ENCODE measurements around the gene SLC17A9. TPM values are rescaled to one million over a fixed set of nuclear protein-coding genes. Genes with fewer than 3 reads are reported as not detected.

Gene SLC17A9
- total and polyA plus RNA-seq, 4 donors: 0.69 to 2.4 (median 1.3) TPM

GRCh38 chr20:62966212-62967148 lies 14.0 kb downstream of the SLC17A9 start:
- Histone ChIP-seq H3K4me1 (ENCODE audit: control insufficient read depth, insufficient read depth, low read length) (peaks cover 12% of the 10 kb centered on the region), H3K9me3 (ENCODE audit: control insufficient read depth, insufficient read depth, low read length) (no peaks in the 10 kb centered on the region), H3K27me3 (ENCODE audit: control insufficient read depth, insufficient read depth, low read length) (peaks cover 2% of the 10 kb centered on the region), H3K36me3 (ENCODE audit: control insufficient read depth, insufficient read depth, low read length) (peaks cover 3% of the 10 kb centered on the region), H3K27ac (ENCODE audit: low read depth, low read length) (no peak overlapping the region), H3K4me3 (ENCODE audit: low read depth, low read length) (no peak overlapping the region)
- no peak for DNase-seq (ENCODE audit: low read depth in 4 of 6, low spot score in 6 of 6)
- 96% methylated on average over 26 of the region's 27 CpGs for WGBS (ENCODE audit: insufficient coverage)

GRCh38 chr20:62967149-62967501 lies 14.6 kb downstream of the SLC17A9 start:
- H3K4me1 ChIP-seq (ENCODE audit: control insufficient read depth, insufficient read depth, low read length): peaks cover 9% of the 10 kb centered on the region
- WGBS (ENCODE audit: insufficient coverage): 88% methylated on average over 6 of the region's 6 CpGs
- peaks cover 3% of the 10 kb centered on the region for H3K36me3 ChIP-seq (ENCODE audit: control insufficient read depth, insufficient read depth, low read length)
- no peak overlapping the region for H3K4me3 ChIP-seq (ENCODE audit: low read depth, low read length)
- no peak for DNase-seq (ENCODE audit: low read depth in 4 of 6, low spot score in 6 of 6)
- peaks cover 2% of the 10 kb centered on the region for H3K27me3 ChIP-seq (ENCODE audit: control insufficient read depth, insufficient read depth, low read length)
- H3K27ac ChIP-seq (ENCODE audit: low read depth, low read length): no peak overlapping the region
- no peaks in the 10 kb centered on the region for H3K9me3 ChIP-seq (ENCODE audit: control insufficient read depth, insufficient read depth, low read length)

GRCh38 chr20:62967628-62968351 lies 15.3 kb downstream of the SLC17A9 start:
- peaks cover 7% of the 10 kb centered on the region for H3K27me3 ChIP-seq (ENCODE audit: control insufficient read depth, insufficient read depth, low read length)
- H3K4me1 ChIP-seq (ENCODE audit: control insufficient read depth, insufficient read depth, low read length): peaks cover 15% of the 10 kb centered on the region
- no peaks in the 10 kb centered on the region for H3K9me3 ChIP-seq (ENCODE audit: control insufficient read depth, insufficient read depth, low read length)
- DNase-seq (ENCODE audit: low read depth in 4 of 6, low spot score in 6 of 6): no peak
- WGBS (ENCODE audit: insufficient coverage): 87% methylated on average over 26 of the region's 27 CpGs
- peaks cover 3% of the 10 kb centered on the region for H3K36me3 ChIP-seq (ENCODE audit: control insufficient read depth, insufficient read depth, low read length)
- no peak overlapping the region for H3K27ac ChIP-seq (ENCODE audit: low read depth, low read length)
- no peak overlapping the region for H3K4me3 ChIP-seq (ENCODE audit: low read depth, low read length)

- Histone ChIP-seq H3K36me3 (ENCODE audit: control insufficient read depth, insufficient read depth, low read length) (peaks cover 3% of the 10 kb centered on the region), H3K4me3 (ENCODE audit: low read depth, low read length) (no peak overlapping the region), H3K9me3 (ENCODE audit: control insufficient read depth, insufficient read depth, low read length) (no peaks in the 10 kb centered on the region), H3K27ac (ENCODE audit: low read depth, low read length) (no peak overlapping the region), H3K27me3 (ENCODE audit: control insufficient read depth, insufficient read depth, low read length) (peaks cover 15% of the 10 kb centered on the region), H3K4me1 (ENCODE audit: control insufficient read depth, insufficient read depth, low read length) (peaks cover 22% of the 10 kb centered on the region)
- no peak for DNase-seq (ENCODE audit: low read depth in 4 of 6, low spot score in 6 of 6)
- WGBS (ENCODE audit: insufficient coverage): 78% methylated on average over 12 of the region's 21 CpGs
These were observed 16.1 kb downstream of the SLC17A9 start for GRCh38 chr20:62968378-62969178.

GRCh38 chr20:62969179-62969760 lies 16.8 kb downstream of the SLC17A9 start:
- DNase-seq (ENCODE audit: low read depth in 4 of 6, low spot score in 6 of 6): no peak
- Histone ChIP-seq H3K4me1 (ENCODE audit: control insufficient read depth, insufficient read depth, low read length) (peaks cover 26% of the 10 kb centered on the region), H3K9me3 (ENCODE audit: control insufficient read depth, insufficient read depth, low read length) (no peaks in the 10 kb centered on the region), H3K27ac (ENCODE audit: low read depth, low read length) (no peak overlapping the region), H3K36me3 (ENCODE audit: control insufficient read depth, insufficient read depth, low read length) (peaks cover 3% of the 10 kb centered on the region), H3K27me3 (ENCODE audit: control insufficient read depth, insufficient read depth, low read length) (peaks cover 22% of the 10 kb centered on the region), H3K4me3 (ENCODE audit: low read depth, low read length) (no peak overlapping the region)
- 43% methylated on average over 15 of the region's 16 CpGs for WGBS (ENCODE audit: insufficient coverage)

- peaks cover 3% of the 10 kb centered on the region for H3K36me3 ChIP-seq (ENCODE audit: control insufficient read depth, insufficient read depth, low read length)
- DNase-seq (ENCODE audit: low read depth in 4 of 6, low spot score in 6 of 6): no peak
- H3K27ac ChIP-seq (ENCODE audit: low read depth, low read length): no peak overlapping the region
- peaks cover 33% of the 10 kb centered on the region for H3K4me1 ChIP-seq (ENCODE audit: control insufficient read depth, insufficient read depth, low read length)
- WGBS (ENCODE audit: insufficient coverage): 76% methylated on average over 8 of the region's 8 CpGs
- peaks cover 28% of the 10 kb centered on the region for H3K27me3 ChIP-seq (ENCODE audit: control insufficient read depth, insufficient read depth, low read length)
- no peaks in the 10 kb centered on the region for H3K9me3 ChIP-seq (ENCODE audit: control insufficient read depth, insufficient read depth, low read length)
- H3K4me3 ChIP-seq (ENCODE audit: low read depth, low read length): no peak overlapping the region
These were observed 17.4 kb downstream of the SLC17A9 start for GRCh38 chr20:62969939-62970306.

- 52% methylated on average over 33 of the region's 33 CpGs for WGBS (ENCODE audit: insufficient coverage)
- Histone ChIP-seq H3K9me3 (ENCODE audit: control insufficient read depth, insufficient read depth, low read length) (no peaks in the 10 kb centered on the region), H3K27me3 (ENCODE audit: control insufficient read depth, insufficient read depth, low read length) (peaks cover 33% of the 10 kb centered on the region), H3K27ac (ENCODE audit: low read depth, low read length) (no peak overlapping the region), H3K4me3 (ENCODE audit: low read depth, low read length) (no peak overlapping the region), H3K4me1 (ENCODE audit: control insufficient read depth, insufficient read depth, low read length) (peaks cover 35% of the 10 kb centered on the region), H3K36me3 (ENCODE audit: control insufficient read depth, insufficient read depth, low read length) (peaks cover 3% of the 10 kb centered on the region)
- no peak for DNase-seq (ENCODE audit: low read depth in 4 of 6, low spot score in 6 of 6)
These were observed 18.1 kb downstream of the SLC17A9 start for GRCh38 chr20:62970307-62971210.

GRCh38 chr20:62971211-62971949 lies 18.9 kb downstream of the SLC17A9 start:
- WGBS (ENCODE audit: insufficient coverage): 79% methylated on average over 10 of the region's 10 CpGs
- peaks cover 39% of the 10 kb centered on the region for H3K27me3 ChIP-seq (ENCODE audit: control insufficient read depth, insufficient read depth, low read length)
- H3K4me3 ChIP-seq (ENCODE audit: low read depth, low read length): no peak overlapping the region
- no peaks in the 10 kb centered on the region for H3K9me3 ChIP-seq (ENCODE audit: control insufficient read depth, insufficient read depth, low read length)
- H3K36me3 ChIP-seq (ENCODE audit: control insufficient read depth, insufficient read depth, low read length): peaks cover 3% of the 10 kb centered on the region
- H3K4me1 ChIP-seq (ENCODE audit: control insufficient read depth, insufficient read depth, low read length): peaks cover 35% of the 10 kb centered on the region
- no peak overlapping the region for H3K27ac ChIP-seq (ENCODE audit: low read depth, low read length)
- DNase-seq (ENCODE audit: low read depth in 4 of 6, low spot score in 6 of 6): no peak

All from spinal cord (tissue), 10 donors.